HTR-8/SVneo (cell line): Measurements from ENCODE around the gene ADAMTS17.

Experiments
- DNase-seq: peaks from one replicate; pipeline ENCODE4 v3.0.0; 2011; ENCODE audit warnings: low spot score, mixed read lengths; ENCODE audit not compliant: insufficient read length
- FAIRE-seq: peaks from 2 replicates; lab custom pipeline; 2011; peaks lifted over from hg19 to GRCh38; lab: Jason Lieb, UNC

Gene ADAMTS17

DNA sequence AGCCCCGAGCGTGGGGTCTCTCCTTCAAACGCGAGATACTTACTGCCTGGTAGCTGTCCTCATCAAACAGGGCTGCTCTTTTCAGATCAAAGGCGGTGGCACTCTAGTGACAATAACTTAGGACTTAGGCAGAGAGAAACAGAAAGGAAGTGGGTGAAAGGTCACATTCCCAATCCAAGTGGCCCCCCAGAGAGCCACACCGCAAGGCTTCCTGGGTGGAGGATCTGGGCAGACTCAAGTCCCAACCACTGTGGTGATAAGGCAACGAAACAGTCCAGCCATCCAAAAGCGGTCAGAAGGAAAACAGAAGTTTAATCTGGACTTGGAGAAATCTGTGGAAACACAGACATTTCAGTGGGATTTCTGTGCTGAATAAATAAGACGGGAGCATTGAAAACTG lies 227.2 kb downstream of the ADAMTS17 start:
- peak; percentile 19 for DNase-seq
- FAIRE-seq = no peak

DNA sequence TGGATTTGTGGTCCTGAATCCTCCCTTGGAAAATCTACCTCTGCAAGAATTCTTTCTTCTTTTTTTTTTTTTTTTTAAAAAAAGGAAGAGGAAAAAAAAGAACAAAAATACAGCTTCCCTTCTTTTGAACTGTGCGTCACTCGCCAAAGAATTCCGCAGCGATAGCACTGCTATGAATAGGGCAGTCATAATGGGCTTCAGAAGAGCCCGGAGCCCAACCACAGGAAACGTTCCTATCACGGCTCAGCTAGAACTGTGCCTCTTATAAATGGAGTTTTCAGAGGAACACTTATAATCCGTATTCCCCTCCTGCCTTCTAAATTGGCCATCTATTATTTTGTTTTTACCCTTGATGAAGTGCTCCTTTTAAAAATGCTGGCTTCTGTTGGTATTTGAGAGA lies 227.7 kb downstream of the ADAMTS17 start:
- FAIRE-seq (no peak), DNase-seq (peak; percentile 49)

DNA sequence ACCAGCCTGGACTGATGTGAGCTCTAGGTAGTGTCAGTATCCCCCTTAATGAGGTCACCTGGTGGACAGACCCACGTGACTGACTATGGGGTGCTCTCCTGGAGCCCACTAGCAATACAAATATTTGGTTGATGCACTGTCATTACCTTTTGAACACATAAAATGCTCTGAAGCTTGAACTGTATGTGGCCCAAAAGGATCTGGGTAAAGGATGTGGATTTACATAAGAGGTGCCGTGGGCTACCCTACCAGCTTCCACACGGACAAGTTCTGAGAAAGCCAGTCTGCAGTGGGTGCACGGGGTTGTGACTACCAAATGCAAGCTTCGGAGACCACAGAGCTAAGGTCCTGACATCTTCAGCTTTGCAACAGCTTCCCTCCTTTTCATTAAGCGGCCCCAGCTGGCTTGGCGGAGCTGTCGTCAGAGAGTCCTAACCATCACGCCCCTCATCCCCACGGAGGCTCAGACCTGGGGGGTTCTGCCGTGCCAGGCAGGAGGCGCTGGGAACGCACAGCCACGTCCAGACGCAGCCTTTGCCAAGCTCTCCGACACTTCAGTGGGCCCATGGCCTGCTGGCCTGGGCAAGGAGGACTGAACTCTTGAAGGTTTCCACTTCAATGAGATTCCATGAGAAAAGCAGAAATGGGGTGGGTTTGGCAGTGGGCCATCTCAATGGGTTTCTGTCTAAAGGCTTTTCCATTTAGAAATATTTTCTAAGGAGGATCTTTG lies 228.3 kb downstream of the ADAMTS17 start:
- FAIRE-seq (no peak), DNase-seq (no peak)

DNA sequence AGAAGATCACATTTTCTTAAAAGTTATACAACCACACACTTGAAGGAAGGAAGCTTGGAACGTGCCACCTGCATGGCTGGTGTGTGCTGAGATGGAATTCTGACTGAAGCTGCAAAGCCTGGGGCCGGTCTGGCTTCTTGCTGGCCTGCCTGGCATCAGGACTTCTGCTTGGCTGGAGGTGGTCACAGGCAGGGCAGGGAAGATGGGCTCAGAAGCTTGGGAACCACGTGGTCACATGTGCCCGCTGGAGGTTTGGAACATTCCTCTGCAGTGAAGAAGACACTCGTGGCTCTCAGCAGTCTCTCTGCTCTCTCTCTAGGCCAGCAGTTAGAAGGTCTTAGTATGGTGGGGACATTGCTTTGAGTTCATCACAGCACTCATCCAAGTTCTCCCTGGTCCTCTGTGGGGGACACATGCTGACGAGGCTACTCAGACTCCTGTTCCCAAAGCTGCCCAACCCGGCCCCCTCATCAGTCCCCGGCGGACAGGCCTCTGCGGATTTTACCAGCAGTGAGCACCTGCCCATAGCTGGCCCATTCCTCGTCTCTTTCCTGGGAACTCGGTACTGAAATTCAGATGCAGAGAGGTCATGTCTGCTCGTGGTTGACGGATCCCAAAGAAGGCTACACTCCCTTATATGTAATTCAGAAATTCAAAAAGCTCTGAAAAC lies 229.0 kb downstream of the ADAMTS17 start:
- DNase-seq (no peak), FAIRE-seq (no peak)

DNA sequence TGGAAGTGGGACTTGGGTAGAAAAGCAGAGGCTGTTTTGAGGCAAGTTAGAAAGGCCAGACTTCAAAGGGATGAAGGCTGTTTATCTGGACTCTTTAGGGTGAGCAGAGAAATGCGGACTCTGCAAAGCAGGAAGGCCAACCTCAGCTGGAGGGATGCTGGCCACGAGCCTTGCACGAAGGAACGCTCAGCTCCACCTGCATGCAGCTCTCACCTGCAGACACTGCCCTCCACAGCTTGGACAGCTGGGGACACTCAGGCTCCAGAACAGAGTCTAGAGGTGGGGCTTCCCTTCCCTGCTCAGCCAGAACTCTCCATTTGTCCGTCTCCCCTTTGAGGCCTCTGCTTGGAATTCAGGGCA lies 229.7 kb downstream of the ADAMTS17 start:
- FAIRE-seq (no peak), DNase-seq (no peak)

DNA sequence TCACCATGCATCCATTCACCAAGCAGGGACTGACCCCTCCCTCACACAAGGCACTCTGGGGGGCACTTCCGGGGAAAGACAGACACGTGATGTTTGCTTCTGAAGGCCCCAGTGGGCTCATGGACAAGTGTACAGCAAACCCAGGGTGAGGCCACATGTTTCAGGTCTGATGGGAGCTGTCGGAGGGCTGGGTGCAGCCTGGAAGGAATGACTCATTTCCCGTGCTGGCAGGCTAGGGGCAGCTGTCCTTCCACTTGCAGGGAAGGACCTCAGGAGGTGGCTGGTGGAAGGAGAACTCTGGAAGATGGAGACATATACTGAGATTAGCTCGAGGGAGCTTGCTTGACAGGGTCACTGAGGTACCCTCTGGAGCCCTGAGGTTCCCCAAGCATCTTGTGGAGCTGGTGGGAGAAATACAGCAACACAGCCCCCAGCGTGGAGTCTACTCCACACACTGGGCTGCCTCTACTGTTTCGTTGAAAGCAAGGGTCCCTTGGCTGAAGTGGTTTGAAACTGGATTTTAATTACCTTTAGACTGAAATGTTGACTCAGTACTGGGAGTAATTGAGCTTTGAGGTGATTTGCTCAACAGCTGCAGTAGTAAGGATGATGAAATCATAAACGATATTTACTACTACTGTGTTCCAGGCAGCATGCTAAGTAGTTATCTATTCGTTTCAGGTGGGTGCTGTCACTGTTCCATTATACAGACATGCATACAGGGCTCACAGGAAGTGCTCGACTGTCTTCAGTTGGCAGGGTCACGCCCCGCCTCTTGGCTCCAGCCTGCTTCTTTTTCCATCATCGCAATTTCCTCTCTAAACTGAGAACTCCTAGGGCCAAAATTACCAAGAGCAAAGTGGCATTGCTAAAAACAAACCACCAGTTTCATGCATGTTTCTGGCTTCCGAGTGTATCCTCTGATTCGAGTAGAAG lies 230.4 kb downstream of the ADAMTS17 start:
- DNase-seq = peak; percentile 88
- FAIRE-seq = peak; percentile 92

DNA sequence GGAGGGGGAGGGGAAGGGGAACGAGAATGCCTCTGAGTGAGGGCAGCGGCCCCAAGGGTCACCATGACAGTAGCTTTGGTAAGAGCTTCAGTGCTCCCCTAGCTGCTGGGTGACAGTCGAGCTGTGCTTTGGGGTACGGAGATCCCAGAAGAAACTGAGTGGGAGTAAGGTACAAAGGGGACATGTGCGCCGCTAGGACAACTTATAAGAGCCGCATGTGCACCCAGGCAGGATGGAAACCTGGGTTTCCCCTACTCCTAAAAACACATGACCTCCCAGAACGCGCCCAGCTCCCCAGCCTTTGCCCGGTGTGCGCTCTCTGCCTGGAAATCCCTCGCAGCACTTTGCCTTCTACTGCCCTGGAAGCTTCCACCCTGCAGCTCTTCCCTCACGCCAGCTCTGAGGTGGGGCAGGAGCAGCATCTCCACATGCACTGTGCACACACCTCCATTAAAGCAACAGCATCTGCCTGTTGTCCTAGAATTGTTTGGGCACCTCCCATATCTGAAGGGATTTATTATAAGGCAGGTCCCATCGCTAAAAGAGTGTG lies 232.2 kb downstream of the ADAMTS17 start:
- FAIRE-seq = no peak
- DNase-seq = no peak

DNA sequence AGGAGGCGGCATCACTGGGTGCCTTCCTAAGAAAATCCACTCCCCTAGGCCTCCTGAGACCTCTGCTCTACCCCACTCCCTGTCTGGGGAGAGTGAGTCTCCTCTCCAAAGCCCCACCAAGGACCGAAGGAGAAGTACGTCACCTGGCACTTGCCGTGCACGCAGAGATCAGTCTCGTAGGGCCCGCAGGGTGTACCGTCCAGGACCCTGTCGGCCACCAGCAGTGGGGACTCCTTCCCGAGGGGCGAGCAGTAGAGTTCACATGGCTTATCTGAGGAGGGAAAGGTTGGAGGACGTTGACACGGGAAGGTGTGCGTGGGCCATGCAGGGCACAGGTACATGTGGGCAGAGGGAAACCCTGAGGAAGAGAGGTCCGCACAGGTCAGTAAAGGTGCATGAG lies 232.9 kb downstream of the ADAMTS17 start:
- DNase-seq (no peak), FAIRE-seq (no peak)

DNA sequence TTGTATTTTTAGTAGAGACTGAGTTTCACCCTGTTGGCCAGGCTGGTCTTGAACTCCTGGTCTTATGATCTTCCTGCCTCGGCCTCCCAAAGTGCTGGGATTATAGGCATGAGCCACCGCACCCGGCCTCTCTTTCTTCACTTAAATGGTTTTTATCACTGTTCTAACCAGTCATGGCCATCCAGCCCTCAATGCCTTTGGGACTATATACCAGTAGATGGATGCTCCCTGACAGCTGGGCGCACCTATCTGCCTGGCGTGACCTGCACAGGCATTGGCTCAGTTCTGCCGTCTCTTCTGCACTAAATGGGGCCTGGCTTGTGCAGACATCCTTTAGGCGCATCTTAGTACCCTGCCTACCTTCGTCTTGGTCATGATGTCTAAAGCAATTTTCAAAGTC lies 233.4 kb downstream of the ADAMTS17 start:
- FAIRE-seq = no peak
- DNase-seq = no peak

DNA sequence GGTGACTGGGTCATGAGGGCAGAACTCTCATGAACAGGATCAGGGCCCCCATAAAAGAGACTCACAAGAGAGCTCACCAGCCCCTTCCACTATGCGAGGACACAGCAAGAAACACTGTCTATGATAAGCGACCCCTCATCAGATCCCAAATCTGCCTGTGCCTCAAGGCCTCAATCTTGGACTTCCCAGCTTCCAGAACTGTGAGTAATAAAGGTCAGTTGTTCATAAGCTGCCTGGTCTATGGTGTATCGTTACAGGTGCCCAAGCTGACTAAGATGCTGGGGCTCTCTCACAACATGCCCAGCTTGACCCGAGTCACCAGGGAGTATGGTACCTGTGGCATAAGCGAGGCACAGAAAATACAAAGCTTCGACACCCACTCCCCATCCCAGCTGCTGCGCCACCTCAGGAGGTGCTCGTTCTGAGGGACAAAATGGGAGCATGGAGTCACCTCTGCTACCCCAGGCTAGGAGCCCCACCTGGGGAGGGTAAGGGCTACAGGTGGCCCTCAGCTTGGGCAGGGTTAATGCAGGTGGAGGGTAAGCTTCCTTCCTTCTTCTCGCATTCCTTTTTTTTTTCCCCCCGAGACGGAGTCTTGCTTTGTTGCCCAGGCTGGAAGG lies 234.1 kb downstream of the ADAMTS17 start:
- DNase-seq (no peak), FAIRE-seq (no peak)

DNA sequence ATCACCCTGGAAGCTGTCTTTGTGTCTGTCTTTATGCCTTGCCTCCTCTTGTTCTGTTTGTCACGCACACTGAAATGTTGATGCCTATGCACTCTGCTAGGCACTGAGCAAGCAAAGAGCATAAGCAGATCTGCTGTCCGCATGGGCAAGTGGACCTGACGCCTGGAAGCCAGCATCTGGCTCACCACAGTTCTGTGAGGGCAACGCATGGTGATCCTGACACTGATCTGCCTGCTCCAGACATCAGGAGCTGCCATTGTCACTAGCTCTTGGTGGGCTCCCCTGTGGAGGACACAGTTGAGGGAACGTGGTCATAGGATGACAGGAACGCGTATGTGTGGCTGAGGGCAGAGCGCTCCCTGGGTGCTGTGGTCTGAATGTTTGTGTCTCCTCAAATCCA lies 234.6 kb downstream of the ADAMTS17 start:
- DNase-seq (no peak), FAIRE-seq (no peak)

DNA sequence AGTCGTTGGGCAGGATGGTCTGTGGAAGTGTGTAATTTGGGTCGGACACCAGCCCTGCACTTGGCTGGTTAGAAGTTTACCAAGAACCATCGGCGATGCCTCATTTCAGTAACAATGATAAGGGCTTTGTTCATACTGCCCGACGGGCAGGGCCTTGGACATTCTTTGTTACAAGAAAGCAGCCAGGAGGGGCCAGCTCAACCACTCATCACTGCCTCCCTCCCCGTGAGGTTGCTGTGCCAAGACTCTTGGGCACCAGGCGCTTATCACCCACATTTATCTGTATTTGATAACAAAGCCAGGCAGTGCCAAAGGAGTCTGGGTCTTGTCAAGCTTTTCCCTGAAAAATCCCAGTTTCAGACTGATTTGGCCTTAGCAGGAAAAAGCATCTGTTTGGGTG lies 235.0 kb downstream of the ADAMTS17 start:
- FAIRE-seq (no peak), DNase-seq (no peak)

DNA sequence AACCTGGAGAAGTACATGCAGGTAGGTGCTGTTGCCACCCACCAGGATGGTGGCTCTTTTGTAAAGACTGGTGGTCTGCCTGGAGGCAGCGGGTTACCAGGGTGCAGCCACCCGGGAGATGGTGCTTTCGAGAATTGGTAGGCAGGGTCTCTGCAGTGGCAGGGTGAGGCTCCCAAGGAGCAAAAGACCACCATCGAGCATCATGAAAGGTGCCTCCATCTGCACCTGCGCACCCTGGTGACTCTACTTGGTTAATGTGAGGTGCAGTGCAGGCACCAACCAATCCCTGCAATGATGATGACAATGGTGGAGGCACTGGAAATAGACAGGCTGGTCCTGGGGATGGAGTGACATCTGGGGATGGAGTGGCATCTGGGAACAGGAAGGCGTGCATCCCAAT lies 236.7 kb downstream of the ADAMTS17 start:
- no peak for FAIRE-seq
- no peak for DNase-seq

DNA sequence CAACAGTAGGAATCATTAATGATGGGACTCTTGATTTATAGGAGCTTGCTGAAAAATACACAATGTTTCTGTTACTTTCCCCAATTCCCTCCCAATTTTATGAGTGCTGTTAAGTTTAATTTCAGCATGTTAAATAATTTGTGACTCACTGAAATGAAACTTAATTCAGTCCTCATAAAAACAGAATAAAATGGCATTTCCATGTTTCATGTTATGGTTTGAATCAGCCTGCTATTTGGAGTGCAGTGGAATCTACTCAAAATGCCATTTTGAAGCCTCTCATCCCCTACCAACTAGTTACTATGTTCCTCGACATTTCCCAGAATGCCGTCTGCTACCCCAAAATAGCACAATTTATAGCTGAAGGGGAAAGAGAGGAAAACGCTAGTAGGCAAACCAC lies 237.5 kb downstream of the ADAMTS17 start:
- FAIRE-seq (no peak), DNase-seq (no peak)

DNA sequence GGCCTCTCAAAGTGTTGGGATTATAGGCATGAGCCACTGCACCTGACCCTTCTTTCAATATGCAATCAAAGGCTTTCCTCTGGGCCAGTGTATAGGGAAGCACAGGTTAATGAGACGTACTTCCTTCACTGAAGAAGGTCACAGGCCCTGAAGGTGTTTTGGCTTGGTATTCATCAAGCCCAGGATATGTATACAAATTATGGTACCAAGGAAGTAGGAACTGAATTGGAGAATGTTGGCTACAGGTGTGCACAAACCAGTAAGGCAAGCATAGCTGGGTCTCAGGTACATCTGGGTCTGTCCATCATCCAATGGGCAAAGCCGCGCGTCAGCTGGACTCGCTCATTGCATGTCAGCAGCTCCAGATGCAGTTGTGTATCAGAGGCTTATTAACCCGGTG lies 237.9 kb downstream of the ADAMTS17 start:
- DNase-seq = no peak
- FAIRE-seq = no peak

DNA sequence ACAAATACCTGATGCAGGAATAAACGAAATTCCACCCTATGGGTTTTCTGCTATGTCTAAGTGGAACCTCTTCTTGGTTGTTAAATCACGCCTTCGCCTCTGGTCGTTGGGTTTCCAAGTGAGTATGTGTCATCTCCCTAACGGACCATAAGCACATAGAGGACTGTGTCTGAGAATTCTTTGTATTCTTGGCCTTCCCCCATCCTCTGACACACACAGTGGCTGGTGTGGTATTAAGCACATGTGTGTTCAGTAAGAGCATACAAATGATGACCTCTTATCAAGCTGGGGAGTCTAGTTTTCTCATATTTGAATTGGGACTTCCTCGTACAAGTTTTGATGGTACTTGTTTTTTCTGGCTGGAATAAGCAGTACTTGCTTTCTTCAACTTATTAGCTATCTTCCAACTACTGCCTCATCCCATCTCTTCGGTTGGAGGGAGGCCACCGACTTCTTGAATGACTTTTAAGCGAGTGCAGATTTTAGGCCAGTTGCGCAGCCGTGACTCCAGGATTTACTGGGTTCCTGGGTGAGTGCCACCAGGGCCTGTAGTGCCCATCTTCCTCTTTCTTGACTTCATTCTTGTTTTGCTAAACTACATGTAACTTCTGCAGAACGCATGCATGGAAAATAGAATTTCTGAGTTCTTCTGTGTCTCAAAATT lies 240.2 kb downstream of the ADAMTS17 start:
- FAIRE-seq (no peak), DNase-seq (no peak)

DNA sequence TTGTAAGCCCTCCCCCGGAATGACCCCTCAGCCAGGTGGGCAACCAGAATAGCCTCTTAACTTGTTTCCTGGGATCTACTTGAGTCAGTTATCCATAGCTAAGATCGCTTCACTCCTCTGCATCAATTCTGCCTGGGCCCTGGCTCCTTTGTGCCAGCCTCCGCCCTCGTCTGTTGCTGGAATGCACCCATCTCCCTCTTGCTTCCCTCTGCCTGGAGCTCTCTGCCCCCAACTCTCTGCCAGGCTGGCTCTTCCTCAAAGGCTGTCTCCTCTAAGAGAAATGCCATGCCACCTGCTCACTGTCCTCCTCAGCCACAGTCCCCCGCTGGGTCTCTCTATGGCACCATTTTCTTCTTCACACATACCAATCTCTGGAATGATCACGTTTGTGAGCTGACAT lies 240.8 kb downstream of the ADAMTS17 start:
- no peak for FAIRE-seq
- no peak for DNase-seq

DNA sequence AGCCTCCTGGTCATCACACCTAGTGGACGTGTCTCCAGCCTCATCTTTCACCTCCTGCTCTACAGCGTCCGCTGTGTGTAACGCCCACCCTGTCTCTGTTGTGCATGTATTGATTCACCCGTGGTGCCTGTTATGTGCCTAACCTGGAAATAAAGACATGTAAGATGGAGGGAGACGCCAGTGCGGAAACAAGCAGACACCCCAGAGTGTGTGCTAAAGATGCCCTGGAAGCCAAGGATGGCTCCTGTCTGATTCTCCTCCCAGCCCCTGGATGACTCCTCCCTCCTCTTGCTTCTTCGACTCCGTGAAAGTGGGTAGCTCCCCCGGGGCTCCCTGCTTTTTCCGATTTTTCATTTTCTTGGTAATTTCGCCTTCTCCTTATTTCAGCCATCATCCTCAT lies 241.8 kb downstream of the ADAMTS17 start:
- FAIRE-seq (no peak), DNase-seq (no peak)

DNA sequence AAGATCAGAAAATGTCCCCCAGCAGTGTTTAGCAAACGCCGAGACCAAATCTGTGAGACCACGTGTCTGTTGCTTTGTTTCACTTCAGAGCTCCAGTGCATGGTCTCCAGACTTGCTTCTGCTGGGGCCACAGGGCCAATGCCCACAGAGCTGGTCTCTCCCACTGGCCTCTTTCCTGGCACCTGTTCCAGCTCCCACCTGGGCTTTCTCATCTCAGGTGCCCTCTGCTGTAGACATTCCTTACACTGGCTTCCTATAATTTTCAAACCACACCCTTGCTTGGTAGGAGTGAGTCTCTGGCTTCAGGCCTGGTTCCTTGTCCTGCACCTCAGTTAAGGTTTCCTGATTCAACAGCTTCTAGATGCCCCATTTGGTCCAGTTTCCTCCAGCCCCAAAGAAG lies 243.1 kb downstream of the ADAMTS17 start:
- DNase-seq (no peak), FAIRE-seq (no peak)
